Stimulated activated CD8-positive, alpha-beta memory T cell treated with anti-CD3 and anti-CD28 coated beads, Interleukin-7, amount 100 ng/mL, for 4 hours (primary cell): ENCODE results near the gene WNT6.

Source experiments
- DNase-seq, 2 donors: peaks; one replicate each; pipeline ENCODE4 v3.0.0-alpha.2; 2020; ENCODE audit warnings: low read depth in 2 of 2

Gene WNT6

DNA sequence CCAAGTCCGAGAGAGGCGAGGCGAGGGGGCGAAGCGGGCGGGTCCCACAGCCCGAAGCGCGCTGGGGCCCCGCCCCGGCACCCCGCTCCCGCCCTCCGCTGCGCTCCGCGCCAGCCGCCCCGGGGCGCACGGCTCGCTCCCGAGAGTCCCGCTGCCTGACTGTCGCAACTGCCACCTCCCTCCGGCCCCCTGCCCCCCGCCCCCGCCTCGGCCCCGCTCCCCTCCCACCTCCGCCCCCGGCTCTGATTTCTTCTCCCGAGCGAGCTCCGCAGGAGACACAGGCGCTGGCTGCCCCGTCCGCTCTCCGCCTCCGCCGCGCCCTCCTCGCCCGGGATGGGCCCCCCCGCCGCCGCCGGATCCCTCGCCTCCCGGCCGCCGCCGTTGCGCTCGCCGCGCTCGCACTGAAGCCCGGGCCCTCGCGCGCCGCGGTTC lies at the start of gene WNT6:
WNT6 (plus strand) TSS at position 250 of the 432 bp plus-strand sequence. CDS start 233 bp downstream, outside the sequence.
- no peak for DNase-seq

DNA sequence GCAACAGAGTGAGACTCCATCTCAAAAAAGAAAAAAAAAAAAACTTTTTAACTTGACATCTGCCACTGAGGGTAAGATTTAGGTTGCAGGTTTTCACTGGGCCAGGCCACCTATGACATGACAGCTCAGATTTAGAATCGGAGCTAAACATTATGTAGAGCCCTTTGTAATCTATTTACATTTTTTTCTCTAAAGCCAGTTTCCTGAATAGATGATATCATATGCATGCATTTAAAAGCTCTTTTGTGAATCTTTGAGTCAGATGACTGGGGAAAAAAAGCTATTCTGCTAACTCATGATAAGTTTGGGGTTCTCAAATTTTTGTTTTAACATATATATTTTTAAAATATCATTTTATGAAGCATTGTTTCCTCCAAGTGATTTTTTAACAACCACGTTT lies 49.3 kb upstream of the WNT6 start:
- DNase-seq, result no peak

DNA sequence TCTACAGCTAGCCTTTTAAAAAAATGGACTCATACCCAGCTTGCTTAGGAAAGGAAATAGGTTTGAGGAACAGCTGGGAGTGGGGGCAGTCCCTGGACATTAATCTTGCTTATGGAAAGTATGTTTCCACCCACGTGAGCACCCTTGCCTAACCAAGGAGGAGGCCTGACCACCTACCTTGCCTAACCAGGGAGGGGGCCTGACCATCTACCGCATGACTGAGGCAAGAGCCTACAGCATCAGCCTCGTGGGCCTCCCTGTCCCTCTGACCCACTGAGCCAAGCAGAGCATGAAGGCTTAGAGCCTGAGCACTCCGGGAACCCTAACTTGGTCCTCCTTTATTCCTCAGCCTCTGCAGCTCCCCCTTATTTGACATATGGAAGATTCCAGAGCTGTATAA lies 48.2 kb upstream of the WNT6 start:
- DNase-seq, result no peak

DNA sequence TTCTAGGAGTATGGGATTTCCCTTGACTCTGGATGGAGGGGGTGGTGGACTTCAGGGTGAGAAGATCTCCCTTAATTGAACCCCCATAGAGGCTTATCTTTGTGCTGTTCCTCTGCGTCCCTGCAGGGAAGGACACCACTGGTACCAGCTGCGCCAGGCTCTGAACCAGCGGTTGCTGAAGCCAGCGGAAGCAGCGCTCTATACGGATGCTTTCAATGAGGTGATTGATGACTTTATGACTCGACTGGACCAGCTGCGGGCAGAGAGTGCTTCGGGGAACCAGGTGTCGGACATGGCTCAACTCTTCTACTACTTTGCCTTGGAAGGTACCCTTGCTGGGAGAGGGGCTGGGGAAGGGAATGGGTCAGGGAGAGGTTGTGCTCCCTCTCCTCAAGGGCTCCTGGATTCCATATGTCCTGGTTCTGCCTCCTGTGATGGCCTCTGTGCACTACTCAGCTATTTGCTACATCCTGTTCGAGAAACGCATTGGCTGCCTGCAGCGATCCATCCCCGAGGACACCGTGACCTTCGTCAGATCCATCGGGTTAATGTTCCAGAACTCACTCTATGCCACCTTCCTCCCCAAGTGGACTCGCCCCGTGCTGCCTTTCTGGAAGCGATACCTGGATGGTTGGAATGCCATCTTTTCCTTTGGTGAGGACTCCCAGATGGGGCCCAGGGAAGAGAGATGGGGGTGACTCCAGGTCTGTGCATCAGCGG lies 47.3 kb upstream of the WNT6 start:
- no peak for DNase-seq

DNA sequence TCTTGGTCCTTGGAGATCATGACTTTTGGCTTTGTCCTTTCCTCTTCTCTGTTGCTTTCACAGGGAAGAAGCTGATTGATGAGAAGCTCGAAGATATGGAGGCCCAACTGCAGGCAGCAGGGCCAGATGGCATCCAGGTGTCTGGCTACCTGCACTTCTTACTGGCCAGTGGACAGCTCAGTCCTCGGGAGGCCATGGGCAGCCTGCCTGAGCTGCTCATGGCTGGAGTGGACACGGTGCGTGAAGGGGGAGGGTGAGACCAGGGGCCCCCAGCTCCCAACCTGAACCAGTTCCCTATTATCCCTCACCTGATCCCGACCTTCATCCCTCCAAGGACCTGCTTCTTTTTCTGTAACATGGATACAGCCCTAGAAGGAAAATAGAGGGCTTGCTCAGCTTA lies 46.7 kb upstream of the WNT6 start:
- no peak for DNase-seq

DNA sequence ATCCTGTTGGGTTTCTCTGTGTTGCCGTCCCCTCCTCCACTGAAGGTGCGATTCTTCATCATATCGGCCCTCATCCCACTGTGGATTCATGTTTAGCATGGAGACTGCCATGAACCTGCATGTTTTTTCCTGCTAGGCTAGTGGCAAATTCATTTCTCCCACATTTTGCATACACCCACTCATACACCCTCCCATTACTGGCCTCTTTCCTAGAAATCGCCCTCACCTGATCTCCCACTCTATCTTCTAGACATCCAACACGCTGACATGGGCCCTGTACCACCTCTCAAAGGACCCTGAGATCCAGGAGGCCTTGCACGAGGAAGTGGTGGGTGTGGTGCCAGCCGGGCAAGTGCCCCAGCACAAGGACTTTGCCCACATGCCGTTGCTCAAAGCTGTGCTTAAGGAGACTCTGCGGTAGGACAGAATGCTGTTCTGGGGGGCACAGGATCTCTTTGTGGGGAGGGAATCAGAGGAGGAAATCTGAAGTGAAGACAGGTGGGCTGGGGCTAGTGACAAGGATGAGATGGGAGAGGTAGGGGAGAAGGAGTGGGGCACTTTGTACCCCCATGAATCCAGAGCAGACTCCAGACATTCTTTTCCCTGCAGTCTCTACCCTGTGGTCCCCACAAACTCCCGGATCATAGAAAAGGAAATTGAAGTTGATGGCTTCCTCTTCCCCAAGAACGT lies 45.7 kb upstream of the WNT6 start:
- DNase-seq, result no peak

DNA sequence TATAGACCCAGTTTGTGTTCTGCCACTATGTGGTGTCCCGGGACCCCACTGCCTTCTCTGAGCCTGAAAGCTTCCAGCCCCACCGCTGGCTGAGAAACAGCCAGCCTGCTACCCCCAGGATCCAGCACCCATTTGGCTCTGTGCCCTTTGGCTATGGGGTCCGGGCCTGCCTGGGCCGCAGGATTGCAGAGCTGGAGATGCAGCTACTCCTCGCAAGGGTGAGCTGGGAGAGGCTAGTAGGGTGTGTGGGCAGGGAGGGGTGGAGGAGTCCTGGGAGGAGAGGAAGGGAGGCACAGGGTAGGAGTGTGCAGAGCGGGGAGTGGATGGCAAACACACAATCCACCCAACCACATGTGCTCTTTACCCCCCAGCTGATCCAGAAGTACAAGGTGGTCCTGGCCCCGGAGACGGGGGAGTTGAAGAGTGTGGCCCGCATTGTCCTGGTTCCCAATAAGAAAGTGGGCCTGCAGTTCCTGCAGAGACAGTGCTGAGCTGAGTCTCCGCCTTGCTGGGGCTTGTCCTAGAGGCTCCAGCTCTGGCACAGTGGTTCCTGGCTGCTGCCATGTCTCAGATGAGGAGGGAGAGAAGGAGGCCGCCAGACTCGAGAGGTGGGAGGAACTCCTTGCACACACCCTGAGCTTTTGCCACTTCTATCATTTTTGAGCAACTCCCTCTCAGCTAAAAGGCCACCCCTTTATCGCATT lies 44.9 kb upstream of the WNT6 start:
- DNase-seq, result no peak

DNA sequence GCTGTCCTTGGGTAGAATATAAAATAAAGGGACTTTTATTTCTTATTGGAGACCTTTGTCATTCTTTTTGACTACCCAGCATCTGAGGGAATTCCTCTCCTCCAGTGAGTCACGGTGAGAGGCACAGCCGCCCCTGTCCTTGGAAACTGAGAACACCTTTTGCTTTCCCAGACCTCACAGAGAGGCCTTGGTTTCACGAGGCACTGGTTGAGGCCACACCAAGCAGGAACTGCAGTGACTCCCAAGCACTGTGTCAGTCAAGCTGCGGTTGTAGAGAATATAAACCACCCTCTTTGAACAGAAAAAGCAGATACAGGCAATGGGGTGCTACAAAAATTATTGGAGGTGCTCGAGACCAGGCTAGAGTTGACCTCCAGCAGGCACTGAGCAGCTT lies 44.4 kb upstream of the WNT6 start:
- DNase-seq, result no peak

DNA sequence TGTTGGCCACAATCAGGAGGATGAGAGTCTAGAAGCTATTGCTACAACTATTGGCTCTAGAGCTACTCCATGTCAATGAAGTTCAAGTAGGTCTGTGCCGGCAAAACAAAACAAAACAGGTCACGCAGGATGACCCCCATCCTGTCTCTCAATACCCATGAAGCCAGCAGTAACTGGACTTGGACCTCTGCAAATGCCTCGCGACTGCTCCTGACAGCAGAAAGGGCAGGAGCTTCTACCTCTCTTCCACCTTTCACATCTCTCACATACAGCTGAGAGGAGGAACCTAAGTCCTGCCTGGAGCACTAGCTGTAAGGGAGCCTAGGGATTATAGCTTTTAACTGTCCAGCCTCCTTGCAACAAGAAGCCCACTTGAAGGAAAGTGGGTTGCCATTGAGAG lies 44.0 kb upstream of the WNT6 start:
- no peak for DNase-seq

DNA sequence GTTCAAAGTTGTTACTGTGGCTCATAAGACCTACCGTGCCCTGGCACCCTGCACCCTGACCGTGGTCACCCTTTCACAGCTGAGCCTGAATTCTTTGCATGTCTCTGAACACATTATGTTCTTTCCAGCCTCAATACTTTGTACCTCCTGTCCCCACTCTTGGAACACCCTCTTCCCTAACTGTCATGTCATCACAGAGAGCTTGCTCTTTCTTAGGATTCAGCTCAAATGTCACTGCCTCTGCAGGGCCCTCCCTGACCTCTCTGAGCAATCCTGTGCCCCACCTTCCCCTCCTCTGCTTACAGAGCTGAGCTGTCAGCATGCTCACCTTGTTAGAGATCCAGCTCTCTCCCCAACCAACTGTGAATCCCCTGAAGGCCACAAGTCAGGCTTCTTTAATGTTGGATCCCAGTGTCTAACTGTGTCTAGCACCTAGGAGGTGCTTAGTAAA lies 43.0 kb upstream of the WNT6 start:
- DNase-seq, result no peak

DNA sequence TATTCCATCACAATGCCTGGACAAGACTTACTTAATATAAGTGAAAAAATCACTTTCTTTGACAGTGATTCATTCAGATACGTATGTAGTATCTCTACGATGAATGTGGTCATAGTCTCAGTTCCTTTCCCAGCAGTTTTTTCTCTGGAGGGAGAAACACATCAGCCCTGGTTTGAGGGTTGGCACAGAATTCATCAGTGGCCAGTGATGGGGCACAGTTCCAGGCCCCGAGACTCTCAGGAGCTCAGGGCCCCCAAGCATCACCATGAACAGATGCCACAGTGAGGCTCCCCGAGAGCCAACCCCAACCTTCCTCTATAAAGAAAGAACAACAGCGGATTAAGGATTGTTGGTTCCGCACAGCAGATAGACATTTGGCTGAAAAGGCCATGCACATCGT lies 40.5 kb upstream of the WNT6 start:
- no peak for DNase-seq

DNA sequence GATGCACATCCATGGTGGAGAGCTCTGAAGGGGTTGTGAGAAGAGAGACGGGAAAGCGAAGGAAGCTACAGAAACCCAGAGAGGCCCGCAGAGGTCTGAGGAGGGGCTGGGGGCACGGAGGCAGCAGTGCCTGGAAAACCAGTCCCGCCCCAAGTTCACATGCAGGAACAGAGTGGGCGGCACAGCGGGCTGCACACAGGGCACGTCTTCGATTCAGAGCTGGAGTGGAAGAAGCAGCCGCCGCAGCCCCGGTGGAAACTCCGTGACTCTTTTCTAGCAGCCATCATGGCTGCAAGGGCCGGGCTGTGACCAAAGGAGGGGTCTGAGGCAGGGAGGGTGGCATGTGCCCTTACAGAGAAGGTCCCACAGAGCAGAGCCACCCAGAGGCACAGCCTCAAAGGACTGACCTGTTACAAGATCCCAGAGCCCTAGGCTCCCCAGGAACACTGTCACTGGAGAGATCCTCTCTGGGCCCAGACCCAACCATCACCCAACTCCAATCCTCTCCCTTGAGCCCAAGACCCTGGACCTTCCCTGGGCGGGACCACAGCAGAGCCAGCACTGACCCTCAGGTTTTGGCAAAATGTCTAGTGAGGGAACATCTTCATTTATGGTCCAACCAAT lies 38.7 kb upstream of the WNT6 start:
- DNase-seq, result no peak

DNA sequence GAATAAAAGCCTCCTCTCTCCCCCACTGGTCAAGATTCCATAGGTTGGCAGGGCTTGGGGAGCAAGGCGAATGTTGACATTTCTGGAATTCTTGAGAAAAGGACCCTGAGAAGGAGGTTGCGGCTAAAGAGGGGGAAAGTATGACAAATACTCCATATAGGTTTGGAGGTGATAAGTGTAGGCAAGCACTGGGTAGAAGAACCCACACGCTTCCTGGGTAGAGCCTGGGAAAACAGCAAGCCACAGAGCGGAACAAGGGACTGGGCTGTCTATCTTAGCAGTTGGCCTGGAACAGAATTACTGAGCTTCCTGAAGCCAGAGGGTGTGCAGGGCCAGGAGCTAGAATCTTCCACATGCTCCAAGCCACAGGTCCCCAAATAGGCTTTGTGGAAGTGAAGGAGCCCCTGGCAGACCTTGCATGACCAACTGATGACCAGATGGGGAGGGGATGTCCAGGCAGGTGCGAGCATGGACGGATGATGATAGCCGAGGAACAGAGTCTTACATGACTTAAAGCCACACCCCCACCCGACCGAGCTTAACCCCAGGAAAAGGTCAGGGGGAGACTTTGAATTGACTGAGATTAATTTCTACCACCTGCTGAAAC lies 37.9 kb upstream of the WNT6 start:
- DNase-seq, result no peak

DNA sequence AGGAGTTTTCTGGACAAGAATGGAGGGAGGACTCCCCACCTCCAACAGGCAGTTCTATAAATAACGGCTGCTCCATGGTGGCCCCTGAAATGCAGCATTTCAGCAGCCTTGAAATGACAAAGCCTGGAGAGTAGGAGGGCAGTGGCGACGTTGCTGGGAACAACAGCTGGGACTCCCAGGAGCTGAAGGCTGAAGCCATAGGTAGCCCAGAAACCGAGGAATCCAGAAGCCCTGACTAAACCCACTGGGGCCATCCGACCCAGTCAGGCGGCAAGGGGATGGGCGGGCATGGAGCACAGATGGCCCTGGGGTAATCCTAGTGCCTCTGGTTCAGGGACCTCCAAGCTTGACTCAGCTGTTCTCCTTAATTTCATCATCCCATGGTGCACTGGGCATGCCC lies 37.0 kb upstream of the WNT6 start:
- DNase-seq, result no peak

DNA sequence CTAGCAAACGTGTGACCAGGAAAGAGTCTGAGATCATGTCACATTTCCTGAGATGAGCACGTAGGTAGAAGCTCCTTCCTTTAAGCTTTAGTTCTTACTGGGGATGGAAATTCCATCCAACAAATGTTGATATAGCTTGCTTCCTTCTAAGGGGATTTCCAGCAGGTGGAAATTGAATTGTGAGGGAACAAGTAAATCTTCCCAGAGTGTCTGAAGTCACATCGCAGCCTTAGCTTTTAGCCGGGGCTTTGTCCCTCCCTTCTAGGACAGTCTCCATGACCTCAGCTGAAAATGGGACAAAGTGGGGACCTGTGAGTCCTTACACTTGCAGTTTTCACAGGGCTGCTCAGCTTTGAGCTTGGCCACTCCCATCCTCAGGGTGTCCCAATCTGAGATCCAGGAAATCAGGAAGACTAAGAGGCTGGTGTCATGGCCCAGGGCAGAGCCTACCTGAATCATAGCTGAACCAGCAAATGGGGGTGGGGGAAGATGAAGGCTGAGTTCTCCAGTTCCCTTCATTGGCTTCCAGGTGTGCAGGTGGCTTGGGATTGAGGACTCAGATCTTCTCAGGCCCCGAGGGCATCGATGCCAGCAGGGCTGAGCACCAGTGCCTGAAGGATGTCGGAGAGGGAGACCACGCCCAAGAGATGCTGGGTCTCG lies 36.3 kb upstream of the WNT6 start:
- no peak for DNase-seq

DNA sequence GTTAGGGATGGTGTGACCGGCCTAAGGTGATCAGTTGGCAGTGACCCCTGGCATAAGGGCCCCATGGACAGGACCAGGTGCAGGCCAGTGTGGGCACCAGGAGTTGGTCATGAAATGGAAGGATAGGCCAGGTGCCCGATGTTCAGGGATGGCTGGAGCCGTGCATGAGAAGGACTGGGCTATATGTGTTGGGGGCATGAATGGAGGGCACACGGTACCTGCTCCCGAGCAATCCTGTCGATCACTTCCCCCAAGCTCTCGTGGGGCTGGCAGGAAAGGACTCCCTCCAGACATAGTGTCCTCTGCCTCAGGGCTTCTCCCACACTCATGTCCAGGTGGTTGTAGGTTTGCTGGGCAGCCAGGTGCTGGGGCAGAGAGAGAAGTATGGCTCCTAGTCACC lies 35.6 kb upstream of the WNT6 start:
- no peak for DNase-seq

DNA sequence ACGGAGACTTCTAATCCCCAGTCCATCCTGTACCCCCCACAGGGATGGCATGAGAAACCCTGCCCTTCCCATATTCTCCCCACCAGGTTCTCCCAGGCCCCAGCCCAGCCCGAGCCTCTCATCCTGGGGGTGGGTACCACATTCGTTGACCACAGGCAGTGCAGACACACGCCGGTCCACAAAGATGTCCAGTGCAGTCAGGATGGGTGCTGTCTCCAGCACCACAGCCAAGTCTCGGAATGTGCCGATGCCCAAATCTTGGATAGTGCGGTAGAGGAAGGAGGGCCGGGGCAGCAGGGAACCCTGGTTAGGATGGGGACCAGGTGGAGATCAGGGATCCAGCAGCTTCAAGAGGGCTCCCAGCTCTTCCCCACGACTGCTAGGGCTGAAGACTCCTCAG lies 32.8 kb upstream of the WNT6 start:
- no peak for DNase-seq

DNA sequence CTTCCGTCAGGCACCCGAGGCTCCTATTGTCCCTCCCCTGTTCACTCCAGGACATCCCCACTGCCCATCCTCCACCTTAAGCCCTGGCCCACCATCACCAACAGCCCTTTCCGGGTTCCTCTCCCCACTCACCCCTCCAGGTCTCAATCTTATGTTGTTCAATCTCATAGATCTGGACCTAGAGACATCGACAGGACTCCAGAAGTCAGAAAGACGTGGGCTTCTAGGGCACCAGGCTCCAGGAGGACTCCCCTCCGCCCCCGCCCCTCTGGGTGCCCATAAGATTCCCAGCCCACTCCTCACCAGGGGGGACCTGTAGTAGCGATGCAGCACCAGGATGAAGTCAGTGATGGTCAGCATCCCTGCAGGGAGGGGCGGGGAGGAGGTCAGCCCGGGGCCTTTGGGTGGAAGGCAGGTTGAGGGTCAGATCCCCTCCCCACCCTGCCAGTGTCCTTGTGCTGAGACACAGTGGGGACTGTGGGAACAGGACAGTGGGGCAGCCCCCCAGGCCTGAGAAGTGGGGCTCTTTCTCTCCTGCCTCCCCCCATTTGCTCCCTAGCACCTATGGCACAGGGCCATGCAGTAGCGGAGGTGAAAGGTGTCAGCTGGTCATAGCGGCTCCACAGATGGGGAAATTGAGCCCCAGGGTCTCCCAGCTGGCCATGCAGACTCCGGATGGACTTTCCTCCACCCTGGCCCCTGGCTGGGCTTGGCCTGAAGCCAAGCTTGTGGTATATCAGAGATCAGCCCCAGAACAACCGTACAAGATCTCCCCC lies 31.7 kb upstream of the WNT6 start:
- DNase-seq, result no peak

DNA sequence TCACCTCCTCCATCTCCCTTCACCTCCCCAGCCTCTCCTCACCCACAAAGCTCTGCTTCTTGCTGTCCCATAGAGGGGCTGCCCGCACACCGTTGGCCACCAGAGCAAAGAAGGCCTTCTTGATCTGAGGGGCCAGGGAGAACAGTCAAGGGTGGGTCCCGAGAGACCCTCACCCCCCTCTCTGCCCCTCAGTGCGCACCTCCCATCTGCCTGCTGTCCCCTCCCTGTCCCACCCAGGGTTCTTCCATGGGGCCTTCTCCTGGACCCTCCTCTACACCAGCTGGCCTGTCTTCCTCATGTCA lies 31.2 kb upstream of the WNT6 start:
- DNase-seq, result no peak

DNA sequence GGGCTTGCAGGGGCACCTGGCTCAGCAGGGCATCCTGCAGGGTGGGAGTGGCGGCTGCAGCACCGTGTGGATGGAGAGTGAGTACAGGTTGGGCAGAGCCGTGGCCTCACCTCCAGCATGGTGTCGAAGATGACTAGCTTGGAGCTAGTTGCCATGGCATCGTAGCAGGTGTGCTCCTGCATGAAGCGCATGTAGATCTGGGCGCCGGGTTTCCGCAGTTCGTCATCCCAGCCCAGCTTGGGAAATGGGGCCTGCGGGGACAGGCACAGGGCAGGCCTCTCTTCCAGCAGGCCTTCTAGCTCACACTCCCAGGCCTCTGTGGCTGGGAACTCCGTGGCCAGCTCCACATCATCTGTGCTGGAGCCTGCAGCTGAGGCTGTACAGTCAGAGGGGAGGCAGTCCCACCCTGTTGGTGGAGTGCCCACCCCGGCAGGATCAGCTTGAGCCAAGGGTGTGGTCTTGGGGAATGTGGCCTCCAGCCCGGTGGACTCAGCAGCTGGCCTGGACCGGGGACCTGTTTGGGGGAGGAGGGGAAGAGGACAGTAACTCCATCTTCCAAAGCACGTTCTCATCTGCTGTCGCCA lies 29.6 kb upstream of the WNT6 start:
- DNase-seq, result no peak
